Panc1 (cell line): ENCODE measurements around the gene GRM1. TPM values are rescaled to one million over a fixed set of nuclear protein-coding genes. Genes with fewer than 3 reads are reported as not detected.

Source experiments
- ATAC-seq: fragments of 200-7000 bp; cut with Tn5 transposase; 2 replicates; pipeline ENCODE4 v1.9.1; 2020; ENCODE audit warnings: mild to moderate bottlenecking, moderate library complexity
- BruUV-seq: library from RNA; stranded (reverse); fragments of 400-500 nt; replicated peaks from 2 replicates; lab custom pipeline; 2021; lab: Mats Ljungman, UMichigan
- CTCF ChIA-PET: fragments of 300-600 bp; sonication (Branson Sonifier 250); formaldehyde crosslinking; loops from one replicate; lab custom pipeline; 2022; ENCODE audit warnings: antibody characterized with exemption; lab: Charles Lee
- POLR2A ChIA-PET: fragments of 300-600 bp; sonication (Branson Sonifier 250); formaldehyde crosslinking; loops from one replicate; lab custom pipeline; 2022; ENCODE audit warnings: antibody characterized with exemption; lab: Charles Lee
- DNase-seq: peaks from one replicate; pipeline ENCODE4 v3.0.0-alpha.2; 2010; ENCODE audit warnings: low read depth, low spot score
- H3K27ac ChIP-seq: 2 replicates; pipeline ENCODE4 v1.5.1; 2011; ENCODE audit warnings: mild to moderate bottlenecking, low read length, inconsistent platforms
- H3K27me3 ChIP-seq: fragments of 200-500 bp; sonication (Bioruptor generic); 2 replicates; pipeline ENCODE4 v1.6.0; 2014; ENCODE audit warnings: low read length, inconsistent platforms; ENCODE audit not compliant: control insufficient read depth, insufficient read depth
- H3K36me3 ChIP-seq: fragments of 200-500 bp; sonication (Bioruptor generic); 2 replicates; pipeline ENCODE4 v1.5.1; 2014; ENCODE audit warnings: inconsistent platforms, mild to moderate bottlenecking, low read length, moderate library complexity; ENCODE audit not compliant: control insufficient read depth, insufficient read depth
- H3K4me1 ChIP-seq: 2 replicates; pipeline ENCODE4 v1.5.1; 2011; ENCODE audit warnings: inconsistent platforms, mild to moderate bottlenecking, low read length, moderate library complexity; ENCODE audit not compliant: control insufficient read depth, insufficient read depth
- H3K4me3 ChIP-seq, 2 experiments: 2 replicates each; pipeline ENCODE4 v1.5.1; 2011 to 2012; ENCODE audit warnings: low read depth in 2 of 2, low read length in 2 of 2, mild to moderate bottlenecking in 2 of 2, inconsistent platforms in 1 of 2, moderate library complexity in 1 of 2
- H3K9me3 ChIP-seq: fragments of 200-500 bp; sonication (Bioruptor generic); 2 replicates; pipeline ENCODE4 v1.5.1; 2014; ENCODE audit warnings: low read depth, mild to moderate bottlenecking, inconsistent platforms, low read length, moderate library complexity; ENCODE audit not compliant: control insufficient read depth, insufficient read depth
- CTCF ChIP-seq: fragments of 450-650 bp; IDR thresholded peaks from 2 replicates; pipeline ENCODE4 v1.5.1; 2017; ENCODE audit warnings: mild to moderate bottlenecking
- POLR2AphosphoS5 ChIP-seq: IDR thresholded peaks from 2 replicates; pipeline ENCODE4 v1.6.1; 2012; ENCODE audit warnings: mild to moderate bottlenecking, low read depth, low read length, moderate library complexity
- SIN3A ChIP-seq: IDR thresholded peaks from 2 replicates; pipeline ENCODE4 v1.6.1; 2012; ENCODE audit warnings: low read depth, mild to moderate bottlenecking, low read length, moderate library complexity, borderline replicate concordance; ENCODE audit not compliant: insufficient read depth
- TCF7L2 ChIP-seq: IDR thresholded peaks from 2 replicates; pipeline ENCODE4 v1.6.1; 2011; ENCODE audit warnings: mild to moderate bottlenecking, low read depth, low read length, inconsistent platforms
- in situ Hi-C: cut with HindIII; loops from 2 replicates; pipeline ENCODE4 v1.10.0; 2016; ENCODE audit warnings: low sequenced_read_pairs, low pct_unique_long_range_greater_than_20kb
- intact Hi-C: fragments of 100-400 bp; cut with micrococcal nuclease; formaldehyde crosslinking; loops from one replicate; pipeline ENCODE4 v1.10.0; 2022; ENCODE audit not compliant: unreplicated experiment
- total RNA-seq: library from RNA; stranded (reverse); gene quantifications from one replicate; pipeline ENCODE4 v1.2.1, GENCODE V29; 2021; ENCODE audit not compliant: unreplicated experiment
- TF ChIP-seq, protein P1 (sequence below), 2 experiments: IDR thresholded peaks; 2 replicates each; pipeline ENCODE4 v1.6.1; 2011 to 2012; ENCODE audit warnings: low read depth in 2 of 2, control low read depth in 1 of 2, low read length in 1 of 2, mild to moderate bottlenecking in 1 of 2, moderate library complexity in 1 of 2; ENCODE audit not compliant: insufficient read depth in 1 of 2

GRM1 gene
- total RNA-seq, 1 experiment from 2014 or later = not detected

DNA sequence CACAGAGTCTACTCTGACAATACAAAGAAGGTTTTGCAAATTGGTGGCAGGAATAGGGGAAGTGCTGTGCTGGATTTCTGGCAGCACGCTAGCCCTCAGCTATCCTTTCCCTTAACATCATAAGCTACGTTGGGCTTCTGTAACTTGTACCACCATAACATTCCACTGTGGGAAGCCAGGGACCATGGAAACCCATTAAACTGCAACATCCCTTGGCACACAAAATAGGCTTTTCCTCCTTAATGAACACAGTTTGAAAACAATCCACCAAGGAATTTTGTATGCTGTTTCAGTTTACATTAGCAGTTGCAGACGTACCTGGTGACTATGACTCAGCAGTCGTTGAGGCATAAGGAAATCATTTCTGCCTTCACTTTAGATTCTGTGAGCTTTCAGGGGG, 310.9 kb downstream of the GRM1 start:
- no TSS peak for BruUV-seq
- intact Hi-C loops = no loop called here
- Histone ChIP-seq H3K4me1 (no peaks in the 10 kb centered on the region), H3K36me3 (no peaks in the 10 kb centered on the region), H3K27me3 (no peaks in the 10 kb centered on the region), H3K27ac (no peak overlapping the region), H3K9me3 (no peaks in the 10 kb centered on the region), H3K4me3 (no peak overlapping the region)
- DNase-seq (peak; percentile 20), ATAC-seq (no peak)
- TF ChIP-seq POLR2AphosphoS5 (no peak), CTCF (no peak), SIN3A (no peak), TCF7L2 (no peak)
- TF ChIP-seq, protein P1, sequence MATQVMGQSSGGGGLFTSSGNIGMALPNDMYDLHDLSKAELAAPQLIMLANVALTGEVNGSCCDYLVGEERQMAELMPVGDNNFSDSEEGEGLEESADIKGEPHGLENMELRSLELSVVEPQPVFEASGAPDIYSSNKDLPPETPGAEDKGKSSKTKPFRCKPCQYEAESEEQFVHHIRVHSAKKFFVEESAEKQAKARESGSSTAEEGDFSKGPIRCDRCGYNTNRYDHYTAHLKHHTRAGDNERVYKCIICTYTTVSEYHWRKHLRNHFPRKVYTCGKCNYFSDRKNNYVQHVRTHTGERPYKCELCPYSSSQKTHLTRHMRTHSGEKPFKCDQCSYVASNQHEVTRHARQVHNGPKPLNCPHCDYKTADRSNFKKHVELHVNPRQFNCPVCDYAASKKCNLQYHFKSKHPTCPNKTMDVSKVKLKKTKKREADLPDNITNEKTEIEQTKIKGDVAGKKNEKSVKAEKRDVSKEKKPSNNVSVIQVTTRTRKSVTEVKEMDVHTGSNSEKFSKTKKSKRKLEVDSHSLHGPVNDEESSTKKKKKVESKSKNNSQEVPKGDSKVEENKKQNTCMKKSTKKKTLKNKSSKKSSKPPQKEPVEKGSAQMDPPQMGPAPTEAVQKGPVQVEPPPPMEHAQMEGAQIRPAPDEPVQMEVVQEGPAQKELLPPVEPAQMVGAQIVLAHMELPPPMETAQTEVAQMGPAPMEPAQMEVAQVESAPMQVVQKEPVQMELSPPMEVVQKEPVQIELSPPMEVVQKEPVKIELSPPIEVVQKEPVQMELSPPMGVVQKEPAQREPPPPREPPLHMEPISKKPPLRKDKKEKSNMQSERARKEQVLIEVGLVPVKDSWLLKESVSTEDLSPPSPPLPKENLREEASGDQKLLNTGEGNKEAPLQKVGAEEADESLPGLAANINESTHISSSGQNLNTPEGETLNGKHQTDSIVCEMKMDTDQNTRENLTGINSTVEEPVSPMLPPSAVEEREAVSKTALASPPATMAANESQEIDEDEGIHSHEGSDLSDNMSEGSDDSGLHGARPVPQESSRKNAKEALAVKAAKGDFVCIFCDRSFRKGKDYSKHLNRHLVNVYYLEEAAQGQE (IDR thresholded peaks at IDR 0.05; ENCODE audit: insufficient read depth in 1 of 2, low read depth in 2 of 2, low read length in 1 of 2) = no peak
- in situ Hi-C loops = no loop called here
- POLR2A ChIA-PET = no interaction called here
- CTCF ChIA-PET = no interaction called here

GRCh38 chr6:146341493-146342230, 312.8 kb downstream of the GRM1 start:
- in situ Hi-C loops = no loop called here
- no TSS peak for BruUV-seq
- ChIA-PET CTCF (interaction anchor here (0.6 kb wide), 1 partner anchor 372 kb away, joined by 4 read pairs; no protein-coding TSS in a partner anchor), POLR2A (interaction anchor here (1.0 kb wide), 1 partner anchor 204 kb away, joined by 4 read pairs; no protein-coding TSS in a partner anchor)
- no peak overlapping the region for H3K27ac ChIP-seq
- H3K4me3 ChIP-seq = no peak overlapping the region
- no peaks in the 10 kb centered on the region for H3K4me1 ChIP-seq
- TF ChIP-seq CTCF (no peak), POLR2AphosphoS5 (no peak), TCF7L2 (no peak), SIN3A (no peak)
- TF ChIP-seq, protein P1 (IDR thresholded peaks at IDR 0.05; ENCODE audit: insufficient read depth in 1 of 2, low read depth in 2 of 2, low read length in 1 of 2) = no peak
- ATAC-seq (no peak), DNase-seq (no peak)
- H3K27me3 ChIP-seq = no peaks in the 10 kb centered on the region
- H3K9me3 ChIP-seq = no peaks in the 10 kb centered on the region
- intact Hi-C loops = no loop called here
- no peaks in the 10 kb centered on the region for H3K36me3 ChIP-seq
